SK-N-SH treated with all-trans-retinoic acid at 6 μM for 48 hours (cell line): ENCODE data around the gene CDX2.

Source experiments
- RARB ChIP-seq: fragments of 250-450 bp; sonication (Bioruptor Pico); IDR thresholded peaks from 2 replicates; pipeline ENCODE4 v1.8.0; 2021; ENCODE audit warnings: mild to moderate bottlenecking, moderate library complexity
- SNAI2 ChIP-seq: fragments of 250-450 bp; sonication (Bioruptor Pico); IDR thresholded peaks from 2 replicates; pipeline ENCODE4 v1.5.0; 2020; ENCODE audit warnings: mild to moderate bottlenecking, moderate library complexity
- TOX ChIP-seq: fragments of 250-450 bp; sonication (Bioruptor Pico); IDR thresholded peaks from 2 replicates; pipeline ENCODE4 v1.8.0; 2021; ENCODE audit warnings: mild to moderate bottlenecking, moderate library complexity, borderline replicate concordance
- ZFP30 ChIP-seq: fragments of 450-650 bp; formaldehyde crosslinking; IDR thresholded peaks from 2 replicates; pipeline ENCODE4 v1.5.0; 2022; ENCODE audit warnings: mild to moderate bottlenecking, moderate library complexity
- ZNF8 ChIP-seq: fragments of 450-650 bp; formaldehyde crosslinking; IDR thresholded peaks from 2 replicates; pipeline ENCODE4 v1.5.0; 2020; ENCODE audit warnings: mild to moderate bottlenecking, moderate library complexity
- TF ChIP-seq, protein P1 (sequence below): fragments of 250-450 bp; sonication (Bioruptor Pico); IDR thresholded peaks from 2 replicates; pipeline ENCODE4 v1.5.1; 2021; ENCODE audit warnings: mild to moderate bottlenecking, moderate library complexity
- TF ChIP-seq, protein P2 (sequence below): fragments of 250-450 bp; sonication (Bioruptor Pico); IDR thresholded peaks from 2 replicates; pipeline ENCODE4 v1.8.0; 2020; ENCODE audit warnings: mild to moderate bottlenecking, moderate library complexity, borderline replicate concordance

DNA sequence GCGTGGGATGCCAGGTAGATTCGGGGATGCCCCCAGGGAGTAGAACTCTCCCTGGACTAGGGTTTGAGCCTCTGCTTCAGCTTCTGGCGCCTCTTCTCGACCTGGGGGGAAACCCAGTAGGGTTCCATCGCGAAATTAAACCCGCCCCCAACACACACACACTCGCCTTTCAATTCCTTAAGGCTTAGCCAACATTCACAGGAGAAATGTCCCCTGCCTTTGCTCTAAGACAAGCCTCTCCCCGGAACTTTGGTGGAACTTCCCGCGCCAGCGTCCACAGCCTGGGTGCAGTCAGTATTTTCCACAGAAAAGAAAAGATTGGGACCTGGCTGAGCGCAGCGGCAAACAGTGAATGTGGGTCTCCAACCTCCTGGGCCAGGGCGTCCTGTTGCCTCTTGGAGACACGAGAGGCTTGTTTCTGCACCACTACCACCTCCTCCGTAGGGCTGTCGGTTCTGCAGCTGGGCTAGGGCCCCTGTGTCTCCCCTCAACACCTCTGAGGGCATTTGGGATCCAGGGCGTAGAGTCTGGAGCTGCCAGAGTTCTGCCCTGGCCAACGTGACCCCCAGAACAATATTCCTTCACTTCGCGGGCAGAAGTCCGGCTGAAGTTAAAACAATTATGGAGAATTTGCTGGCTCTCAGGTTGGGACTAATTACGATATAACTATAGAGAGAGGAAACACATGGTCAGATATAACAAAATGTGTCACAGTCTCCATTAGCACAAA lies 46.1 kb downstream of the CDX2 start:
- no peak for TF ChIP-seq ZNF8 (CRISPR knock-in tag)
- TF ChIP-seq, protein P1, sequence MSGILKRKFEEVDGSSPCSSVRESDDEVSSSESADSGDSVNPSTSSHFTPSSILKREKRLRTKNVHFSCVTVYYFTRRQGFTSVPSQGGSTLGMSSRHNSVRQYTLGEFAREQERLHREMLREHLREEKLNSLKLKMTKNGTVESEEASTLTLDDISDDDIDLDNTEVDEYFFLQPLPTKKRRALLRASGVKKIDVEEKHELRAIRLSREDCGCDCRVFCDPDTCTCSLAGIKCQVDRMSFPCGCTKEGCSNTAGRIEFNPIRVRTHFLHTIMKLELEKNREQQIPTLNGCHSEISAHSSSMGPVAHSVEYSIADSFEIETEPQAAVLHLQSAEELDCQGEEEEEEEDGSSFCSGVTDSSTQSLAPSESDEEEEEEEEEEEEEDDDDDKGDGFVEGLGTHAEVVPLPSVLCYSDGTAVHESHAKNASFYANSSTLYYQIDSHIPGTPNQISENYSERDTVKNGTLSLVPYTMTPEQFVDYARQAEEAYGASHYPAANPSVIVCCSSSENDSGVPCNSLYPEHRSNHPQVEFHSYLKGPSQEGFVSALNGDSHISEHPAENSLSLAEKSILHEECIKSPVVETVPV (CRISPR knock-in tag): no peak
- TF ChIP-seq TOX (CRISPR knock-in tag): no peak
- TF ChIP-seq, protein P2, sequence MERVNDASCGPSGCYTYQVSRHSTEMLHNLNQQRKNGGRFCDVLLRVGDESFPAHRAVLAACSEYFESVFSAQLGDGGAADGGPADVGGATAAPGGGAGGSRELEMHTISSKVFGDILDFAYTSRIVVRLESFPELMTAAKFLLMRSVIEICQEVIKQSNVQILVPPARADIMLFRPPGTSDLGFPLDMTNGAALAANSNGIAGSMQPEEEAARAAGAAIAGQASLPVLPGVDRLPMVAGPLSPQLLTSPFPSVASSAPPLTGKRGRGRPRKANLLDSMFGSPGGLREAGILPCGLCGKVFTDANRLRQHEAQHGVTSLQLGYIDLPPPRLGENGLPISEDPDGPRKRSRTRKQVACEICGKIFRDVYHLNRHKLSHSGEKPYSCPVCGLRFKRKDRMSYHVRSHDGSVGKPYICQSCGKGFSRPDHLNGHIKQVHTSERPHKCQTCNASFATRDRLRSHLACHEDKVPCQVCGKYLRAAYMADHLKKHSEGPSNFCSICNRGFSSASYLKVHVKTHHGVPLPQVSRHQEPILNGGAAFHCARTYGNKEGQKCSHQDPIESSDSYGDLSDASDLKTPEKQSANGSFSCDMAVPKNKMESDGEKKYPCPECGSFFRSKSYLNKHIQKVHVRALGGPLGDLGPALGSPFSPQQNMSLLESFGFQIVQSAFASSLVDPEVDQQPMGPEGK: no peak
- TF ChIP-seq RARB (CRISPR knock-in tag): no peak
- no peak for TF ChIP-seq ZFP30 (CRISPR knock-in tag)
- TF ChIP-seq SNAI2: no peak
